Activated CD8-positive, alpha-beta memory T cell treated with anti-CD3 and anti-CD28 coated beads for 1 hour (primary cell): ENCODE measurements around the gene VARS1.

Experiments used
- DNase-seq, 2 donors: peaks; one replicate each; pipeline ENCODE4 v3.0.0-alpha.2; 2020; ENCODE audit warnings: low read depth in 1 of 2; ENCODE audit errors: extremely low read depth in 1 of 2

The VARS1 gene

GRCh38 chr6:31775633-31776484 lies 19.7 kb downstream of the VARS1 start:
- no peak for DNase-seq

GRCh38 chr6:31775184-31775583 lies 20.4 kb downstream of the VARS1 start:
- DNase-seq = no peak

DNA sequence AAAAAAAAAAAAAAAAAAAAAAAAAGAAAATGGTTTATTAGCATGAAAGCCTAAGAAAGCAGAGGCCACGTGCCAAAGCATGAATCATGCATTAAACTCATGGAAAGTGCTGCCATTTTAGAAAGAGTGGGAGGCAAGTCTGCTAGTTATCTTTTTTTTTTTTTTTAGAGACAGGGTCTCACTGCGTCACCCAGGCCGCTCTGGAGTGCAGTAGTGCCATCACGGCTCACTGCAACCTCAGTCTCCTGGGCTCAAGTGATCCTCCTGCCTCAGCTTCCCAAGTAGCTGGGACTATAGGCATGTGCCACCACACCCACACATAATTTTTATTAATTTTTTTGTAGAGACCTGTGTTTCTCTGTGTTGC lies 23.6 kb downstream of the VARS1 start:
- DNase-seq = no peak

DNA sequence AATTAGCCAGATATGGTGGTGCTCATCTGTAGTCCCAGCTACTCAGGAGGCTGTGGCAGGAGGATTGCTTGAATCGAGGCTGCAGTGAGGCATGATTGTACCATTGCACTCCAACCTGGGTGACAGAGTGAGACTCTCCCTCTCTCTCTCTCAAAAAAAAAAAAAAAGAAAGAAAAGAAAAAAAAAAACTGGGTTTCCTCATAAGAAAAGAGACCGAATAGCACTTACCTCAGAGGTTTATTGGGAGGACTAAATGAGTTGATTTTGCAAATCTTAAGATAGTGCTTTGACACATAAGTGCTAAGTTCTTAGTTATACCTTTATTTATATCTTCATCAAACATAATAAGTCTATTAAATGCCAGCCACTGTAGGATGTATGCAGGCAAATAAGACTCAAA lies 24.7 kb downstream of the VARS1 start:
- DNase-seq = no peak

DNA sequence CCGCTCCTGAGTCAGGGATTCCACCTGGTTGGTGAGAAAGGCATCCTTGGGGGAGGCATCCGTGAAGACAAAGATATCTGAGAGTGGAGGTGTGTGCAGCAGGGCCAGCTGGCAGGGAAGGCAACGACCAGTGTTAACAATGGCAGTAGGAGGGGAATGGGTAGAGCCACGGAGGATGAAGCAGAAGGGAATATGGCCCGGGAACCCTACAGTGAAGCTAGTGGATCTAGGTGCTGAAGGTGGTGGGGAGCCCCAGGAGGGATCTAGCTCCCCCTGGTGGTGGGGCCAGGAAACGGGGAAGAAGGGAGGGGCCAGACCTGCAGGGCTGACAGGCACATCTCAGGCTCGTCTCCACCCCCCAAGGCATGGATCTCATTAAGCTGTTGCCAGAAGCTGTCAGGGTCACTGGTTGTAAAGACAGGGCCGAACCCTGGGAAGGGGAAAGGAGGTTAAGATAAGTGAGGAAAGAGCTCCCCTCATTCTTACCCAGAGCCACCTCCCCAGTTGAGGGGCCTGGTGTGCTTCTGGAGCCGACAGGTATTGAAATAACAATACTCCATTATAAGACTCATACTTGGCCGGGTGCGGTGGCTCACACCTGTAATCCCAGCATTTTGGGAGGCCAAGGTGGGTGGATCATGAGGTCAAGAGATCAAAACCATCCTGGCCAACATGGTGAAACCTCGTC lies 25.7 kb downstream of the VARS1 start:
- DNase-seq = peak; percentile 63 to 64

DNA sequence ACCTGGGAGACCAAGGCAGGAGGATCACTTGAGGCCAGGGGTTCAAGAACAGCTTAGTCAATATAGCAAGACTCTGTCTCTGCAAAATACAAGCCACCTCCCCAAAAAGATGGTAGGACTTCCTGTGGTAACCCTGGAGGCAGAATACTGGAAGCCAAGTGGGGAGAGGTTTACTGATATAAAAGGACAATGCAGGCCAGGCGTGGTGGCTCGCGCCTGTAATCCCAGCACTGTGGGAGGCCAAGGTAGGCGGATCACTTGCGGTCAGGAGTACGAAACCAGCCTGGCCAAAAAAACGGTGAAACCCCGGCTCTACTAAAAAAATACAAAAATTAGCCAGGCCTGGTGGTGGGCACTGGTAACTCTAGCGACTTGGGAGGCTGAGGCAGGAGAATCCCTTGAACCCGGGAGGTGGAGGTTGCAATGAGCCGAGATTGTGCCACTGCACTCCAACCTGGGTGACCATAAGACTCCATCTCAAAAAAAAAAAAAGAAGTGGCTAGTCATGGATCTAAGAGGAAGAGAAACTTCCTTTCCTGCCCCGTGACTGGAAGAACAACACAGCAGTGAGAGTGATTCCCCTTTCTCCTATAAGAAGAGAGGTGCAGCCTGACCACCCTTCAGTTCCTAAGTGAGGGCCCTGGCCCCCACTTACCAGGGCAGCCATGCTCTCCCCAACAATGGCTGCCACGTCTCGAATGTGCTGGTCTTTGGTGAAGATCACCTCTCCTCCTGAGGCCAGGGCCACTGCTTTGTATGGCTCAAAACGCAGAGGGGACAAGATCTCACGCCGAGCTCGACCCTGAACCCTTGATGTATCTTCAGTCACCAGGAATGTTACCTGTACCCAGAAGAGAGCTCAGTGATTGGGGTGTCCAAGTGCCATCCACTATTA lies 26.9 kb downstream of the VARS1 start:
- DNase-seq = no peak

DNA sequence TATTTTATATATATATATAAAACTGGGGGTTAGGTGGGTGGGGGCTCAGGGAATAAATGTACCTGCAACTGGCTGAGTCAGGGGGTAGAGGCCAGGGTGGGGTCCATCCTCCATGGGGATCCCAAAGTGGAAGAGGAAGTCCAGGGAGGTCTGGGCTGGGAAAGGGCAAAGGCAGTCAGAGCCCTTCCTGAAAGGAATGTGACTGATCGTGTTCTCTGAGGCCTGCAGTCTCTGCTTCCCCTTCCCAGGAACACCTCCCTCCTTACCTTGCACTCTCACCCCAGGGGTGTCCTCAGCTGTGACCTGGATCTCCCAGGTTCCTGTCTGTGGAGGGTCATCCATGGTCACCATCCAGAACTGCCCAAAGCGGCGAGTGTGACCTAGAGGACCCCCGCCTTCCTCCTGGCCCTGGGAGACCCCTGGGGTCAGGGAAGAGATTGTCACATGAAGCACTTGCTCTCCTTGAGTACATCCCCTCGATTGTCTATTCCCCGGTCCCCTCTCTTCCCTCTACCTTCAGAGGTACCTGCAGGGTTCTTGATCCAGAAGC lies 28.4 kb downstream of the VARS1 start:
- no peak for DNase-seq

- no peak for DNase-seq
Measured at GRCh38 chr6:31765910-31766794, 29.4 kb downstream of the VARS1 start.

- DNase-seq = no peak
Measured at GRCh38 chr6:31765559-31765909, 30.0 kb downstream of the VARS1 start.

DNA sequence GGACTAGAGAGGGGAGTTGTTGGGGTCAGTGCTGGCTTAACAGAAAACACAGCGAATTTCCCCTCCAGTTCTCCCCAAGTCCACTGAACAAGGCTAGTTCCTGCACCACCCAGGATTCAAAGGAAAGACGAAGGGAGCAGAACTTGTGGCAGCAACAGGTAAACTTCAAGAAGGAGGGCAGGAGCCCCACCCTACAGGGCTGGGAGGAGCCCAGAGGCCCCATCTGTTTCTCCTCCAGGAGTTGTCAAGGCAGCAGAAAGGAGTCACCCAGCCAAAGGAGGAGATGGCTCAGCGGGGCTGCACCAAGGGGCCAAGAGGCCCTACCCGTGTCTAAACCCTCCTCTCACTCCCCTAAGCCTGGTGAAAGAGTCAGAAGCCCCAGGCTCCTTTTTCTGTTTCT lies 31.4 kb downstream of the VARS1 start:
- DNase-seq = no peak

DNA sequence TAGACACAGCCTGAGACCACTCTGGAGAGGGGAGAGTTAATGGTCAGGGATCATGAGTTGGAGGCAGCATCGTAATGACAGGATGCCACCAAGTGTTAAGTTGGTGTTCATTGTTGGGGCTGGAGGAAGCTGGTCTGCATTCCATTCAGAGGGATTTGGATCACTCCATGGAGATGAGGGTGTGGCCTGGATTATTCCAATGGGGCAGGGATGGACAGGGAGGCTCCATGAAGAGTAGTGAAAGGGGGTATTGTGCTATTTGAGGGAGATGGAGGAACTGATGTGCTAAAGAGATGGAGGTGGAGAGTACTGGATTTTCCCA lies 32.0 kb downstream of the VARS1 start:
- no peak for DNase-seq

GRCh38 chr6:31762878-31763618 lies 32.5 kb downstream of the VARS1 start:
- DNase-seq = no peak

GRCh38 chr6:31762356-31762755 lies 33.2 kb downstream of the VARS1 start, which contains the start of gene SAPCD1:
Gene SAPCD1 (plus strand): TSS chr6:31762656. CDS start chr6:31763055, 399 bp downstream.
- DNase-seq = no peak

- DNase-seq = no peak
Measured at GRCh38 chr6:31761343-31761742, 34.2 kb downstream of the VARS1 start.

DNA sequence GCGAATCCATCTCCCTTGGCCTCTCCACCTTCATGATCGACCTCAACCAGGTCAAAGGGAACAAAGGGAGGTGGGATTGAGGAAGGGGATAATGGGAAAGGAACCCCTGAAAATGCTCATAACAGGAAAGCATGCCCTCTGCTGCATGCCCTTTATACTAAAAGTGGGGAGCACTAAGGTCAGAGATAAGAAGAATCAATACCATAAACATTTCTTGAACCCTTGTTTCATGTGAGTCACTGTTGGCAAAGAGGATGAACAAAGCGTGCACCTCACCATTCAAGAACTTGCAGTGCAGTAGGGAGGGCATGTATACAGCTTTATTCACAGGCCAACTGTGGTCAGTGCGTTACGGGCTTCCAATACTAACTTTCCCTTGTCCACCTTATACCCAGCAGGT lies 34.8 kb downstream of the VARS1 start:
- DNase-seq = no peak

- no peak for DNase-seq
Measured at GRCh38 chr6:31758281-31758680, 37.3 kb downstream of the VARS1 start.

- DNase-seq = no peak
Measured at GRCh38 chr6:31752739-31753319, 42.7 kb downstream of the VARS1 start.

GRCh38 chr6:31750411-31751022 lies 45.0 kb downstream of the VARS1 start:
- DNase-seq = no peak
